Motor neuron (in vitro differentiated cells): ENCODE data around the gene PHF2. TPM values are rescaled to one million over a fixed set of nuclear protein-coding genes. Genes with fewer than 3 reads are reported as not detected.

ENCODE experiments used
- ATAC-seq, 8 experiments: fragments of 200-7000 bp; cut with Tn5 transposase; replicated peaks in 6 of 8; 2 replicates each; pipeline ENCODE4 v1.8.0; 2021; ENCODE audit warnings: mild to moderate bottlenecking in 8 of 8, moderate library complexity in 8 of 8
- H3K27ac ChIP-seq, 2 donors: fragments of 250-450 bp; sonication (Bioruptor Pico); 2 replicates each; pipeline ENCODE4 v1.9.0; 2021; ENCODE audit warnings: antibody characterized with exemption in 2 of 2, mild to moderate bottlenecking in 2 of 2, moderate library complexity in 1 of 2
- H3K4me1 ChIP-seq, 2 donors: fragments of 250-450 bp; sonication (Bioruptor Pico); replicated peaks in 1 of 2; 2 replicates each; pipeline ENCODE4 v1.6.1; 2021; ENCODE audit warnings: antibody characterized with exemption in 2 of 2, mild to moderate bottlenecking in 2 of 2, moderate library complexity in 1 of 2
- H3K4me3 ChIP-seq, 5 donors: fragments of 250-450 bp; sonication (Bioruptor Pico); 2 replicates each; pipeline ENCODE4 v1.9.0; 2021; ENCODE audit warnings: antibody characterized with exemption in 5 of 5, mild to moderate bottlenecking in 5 of 5, moderate library complexity in 4 of 5
- WGBS, 10 experiments: fragments of 450-650 bp; shearing (Covaris generic); methylation state at CpG; one replicate each; pipeline ENCODE4 v1.0.0; 2022; 5-methylcytosine and 5-hydroxymethylcytosine counted together
- in situ Hi-C, 9 experiments: fragments of 400-800 bp; cut with MboI; loops; one replicate each; pipeline ENCODE4 v1.15.0; 2021; ENCODE audit warnings: low sequenced_read_pairs in 9 of 9, low pct_unique_long_range_greater_than_20kb in 2 of 9; ENCODE audit not compliant: unreplicated experiment in 9 of 9
- total RNA-seq, 8 experiments: library from RNA; unstranded; fragments of 300-600 nt; gene quantifications; 2 replicates each; pipeline versions ENCODE4 v1.2.3 to v1.2.4, GENCODE V29; 2022

Gene PHF2
- total RNA-seq, 8 experiments from 2014 or later: 11.5 to 29.9 (median 26.6) TPM

- in situ Hi-C loops: no loop called here
- H3K4me3 ChIP-seq: no peak overlapping the region
- H3K4me1 ChIP-seq: peaks cover 9 to 14% of the 10 kb centered on the region in 2 donors
- 55 to 100% (median 85%) methylated on average over 1 to 8 of the region's 17 CpGs; no CpG with 5 or more reads in 2 of the 10 experiments for WGBS, 10 experiments
- ATAC-seq: no peak
- no peak overlapping the region for H3K27ac ChIP-seq
These were observed 23.4 kb downstream of the PHF2 start for GRCh38 chr9:93599571-93600403.

DNA sequence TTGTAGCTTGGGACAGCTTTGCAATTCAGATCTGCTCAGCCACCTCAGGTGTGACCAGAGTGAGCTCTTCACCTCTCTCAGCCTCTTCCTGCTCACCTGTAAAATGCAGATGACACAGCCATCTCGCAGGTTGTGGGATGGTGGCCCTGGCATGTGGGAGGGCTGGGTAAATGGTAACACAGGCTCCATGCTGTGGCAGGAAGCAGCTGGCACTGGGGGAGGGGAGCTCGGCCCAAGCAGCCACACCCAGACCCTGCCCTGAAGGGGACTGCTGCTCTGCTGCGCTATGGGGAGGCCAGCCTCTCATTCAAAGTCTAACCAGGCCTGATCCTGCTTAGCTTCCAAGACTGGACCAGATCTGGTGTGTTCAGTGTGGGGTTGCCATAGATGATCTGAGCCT is 24.1 kb downstream of the PHF2 start:
- peaks cover 9 to 14% of the 10 kb centered on the region in 2 donors for H3K4me1 ChIP-seq
- in situ Hi-C loops: no loop called here
- 33 to 63% methylated on average over 1 to 2 of the region's 3 CpGs; no CpG with 5 or more reads in 8 of the 10 experiments for WGBS, 10 experiments
- peak in 3 of 8 experiments; percentile 8 to 61 (median 28) for ATAC-seq
- no peak overlapping the region for H3K4me3 ChIP-seq
- H3K27ac ChIP-seq: no peak overlapping the region

DNA sequence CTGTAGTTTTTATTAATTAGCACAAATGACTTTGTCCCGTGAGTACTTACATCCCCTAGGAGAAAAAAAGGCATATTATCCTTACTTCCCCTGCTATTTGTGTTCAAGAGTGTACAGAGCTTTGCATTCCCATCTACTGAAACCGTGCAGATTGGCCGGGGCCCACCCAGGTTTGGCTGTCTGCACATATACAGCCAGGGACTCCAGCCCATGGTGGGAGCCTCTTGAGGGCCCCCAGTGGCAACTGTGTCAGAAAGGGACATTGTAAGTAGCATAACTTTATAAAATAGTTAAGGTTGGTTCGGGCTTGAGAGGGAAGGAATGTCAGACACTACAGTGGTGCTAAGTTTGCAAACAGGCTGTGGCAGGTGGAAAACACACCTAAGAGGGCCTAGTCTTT is 24.7 kb downstream of the PHF2 start:
- ATAC-seq: no peak
- in situ Hi-C loops: no loop called here
- H3K4me3 ChIP-seq: no peak overlapping the region
- H3K27ac ChIP-seq: no peak overlapping the region
- 40 to 100% (median 81%) methylated on average over 1 to 4 of the region's 4 CpGs; no CpG with 5 or more reads in 3 of the 10 experiments for WGBS, 10 experiments
- H3K4me1 ChIP-seq: peaks cover 9 to 14% of the 10 kb centered on the region in 2 donors

DNA sequence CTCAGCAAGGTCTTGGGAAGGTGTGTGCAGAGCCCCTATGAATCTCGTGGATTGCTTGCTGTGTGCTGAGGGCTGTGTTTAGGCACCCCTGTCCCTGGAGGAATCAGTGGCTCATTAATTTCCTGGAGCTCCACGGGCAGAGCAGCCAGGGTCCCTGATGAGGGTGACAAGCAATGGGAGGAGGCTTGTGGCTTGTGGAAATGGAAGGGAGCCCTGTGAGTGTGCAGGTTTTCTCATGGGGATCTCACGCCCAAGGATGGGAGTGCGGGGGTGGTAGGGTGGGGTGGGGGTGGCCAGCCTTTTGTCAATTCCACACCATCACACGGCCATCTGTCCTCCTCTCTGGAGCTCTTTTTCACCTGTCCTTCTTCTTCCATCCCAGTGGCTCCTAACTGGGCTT is 25.3 kb downstream of the PHF2 start:
- WGBS, 10 experiments: 63 to 100% (median 93%) methylated on average over 1 to 3 of the region's 5 CpGs; no CpG with 5 or more reads in 5 of the 10 experiments
- Histone ChIP-seq H3K27ac (no peak overlapping the region), H3K4me1 (peaks cover 9 to 14% of the 10 kb centered on the region in 2 donors), H3K4me3 (no peak overlapping the region)
- no peak for ATAC-seq
- in situ Hi-C loops: no loop called here

DNA sequence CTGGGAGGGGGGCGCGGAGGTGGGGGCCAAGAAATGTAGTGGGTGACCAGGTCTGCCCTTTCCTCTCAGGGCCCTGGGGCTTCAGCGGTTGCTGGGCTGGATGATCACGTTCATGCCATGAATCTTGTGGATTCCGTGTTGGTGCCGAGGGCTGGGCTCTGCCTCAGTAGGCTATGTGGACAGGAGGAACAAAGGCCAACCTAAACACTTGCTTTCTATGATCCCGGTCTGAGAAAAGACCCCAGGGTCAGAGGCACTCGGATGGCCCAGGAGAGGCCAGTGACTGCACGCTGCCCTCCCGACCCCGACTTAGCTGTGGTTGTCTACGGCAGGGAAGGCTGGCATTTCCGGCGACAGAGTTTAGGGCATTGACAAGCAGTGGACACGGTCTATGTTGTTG is 26.6 kb downstream of the PHF2 start:
- no peak for ATAC-seq
- Histone ChIP-seq H3K4me3 (no peak overlapping the region), H3K27ac (no peak overlapping the region), H3K4me1 (peaks cover 9 to 13% of the 10 kb centered on the region in 2 donors)
- in situ Hi-C loops: no loop called here
- 80 to 100% (median 95%) methylated on average over 1 to 8 of the region's 15 CpGs; no CpG with 5 or more reads in 6 of the 10 experiments for WGBS, 10 experiments

GRCh38 chr9:93603906-93604326 is 27.5 kb downstream of the PHF2 start:
- ATAC-seq: no peak

GRCh38 chr9:93606187-93606586 is 29.8 kb downstream of the PHF2 start:
- Histone ChIP-seq H3K27ac (no peak overlapping the region), H3K4me3 (no peak overlapping the region), H3K4me1 (no peaks in the 10 kb centered on the region)
- ATAC-seq: no peak
- WGBS, 10 experiments: 33 to 100% (median 68%) methylated on average over 1 to 3 of the region's 3 CpGs; no CpG with 5 or more reads in 1 of the 10 experiments
- in situ Hi-C loops: no loop called here

More at GRCh38 chr9:93603906-93604326, 27.5 kb downstream of the PHF2 start:
- Histone ChIP-seq H3K4me3 (no peak overlapping the region), H3K4me1 (peaks cover 3 to 4% of the 10 kb centered on the region in 2 donors), H3K27ac (no peak overlapping the region)
- WGBS, 10 experiments: 50 to 100% (median 80%) methylated on average over 1 to 2 of the region's 4 CpGs; no CpG with 5 or more reads in 7 of the 10 experiments
- in situ Hi-C loops: no loop called here

DNA sequence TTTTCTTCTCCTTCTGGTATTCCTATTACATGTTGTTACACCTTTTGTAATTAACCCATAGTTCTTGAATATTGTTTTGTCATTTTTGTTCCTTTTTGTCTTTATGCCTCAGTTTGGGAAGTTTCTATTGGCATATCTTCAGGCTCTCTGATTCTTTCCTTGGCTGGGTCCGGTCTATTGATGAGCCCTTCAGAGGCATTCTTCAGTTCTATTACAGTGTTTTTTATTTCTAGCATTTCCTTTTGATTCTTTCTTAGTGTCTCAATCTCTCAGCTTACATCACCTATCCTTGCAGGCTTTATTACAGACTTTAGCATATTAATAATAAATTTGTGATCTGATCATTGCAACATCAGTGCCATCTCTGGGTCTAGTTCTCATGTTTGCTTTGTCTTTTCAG is 33.8 kb downstream of the PHF2 start:
- no peak overlapping the region for H3K27ac ChIP-seq
- no peak overlapping the region for H3K4me3 ChIP-seq
- WGBS, 10 experiments: 86 to 100% (median 100%) methylated on average over 1 of the region's 1 CpG; no CpG with 5 or more reads in 1 of the 10 experiments
- H3K4me1 ChIP-seq: no peaks in the 10 kb centered on the region
- ATAC-seq: no peak
- in situ Hi-C loops: no loop called here

DNA sequence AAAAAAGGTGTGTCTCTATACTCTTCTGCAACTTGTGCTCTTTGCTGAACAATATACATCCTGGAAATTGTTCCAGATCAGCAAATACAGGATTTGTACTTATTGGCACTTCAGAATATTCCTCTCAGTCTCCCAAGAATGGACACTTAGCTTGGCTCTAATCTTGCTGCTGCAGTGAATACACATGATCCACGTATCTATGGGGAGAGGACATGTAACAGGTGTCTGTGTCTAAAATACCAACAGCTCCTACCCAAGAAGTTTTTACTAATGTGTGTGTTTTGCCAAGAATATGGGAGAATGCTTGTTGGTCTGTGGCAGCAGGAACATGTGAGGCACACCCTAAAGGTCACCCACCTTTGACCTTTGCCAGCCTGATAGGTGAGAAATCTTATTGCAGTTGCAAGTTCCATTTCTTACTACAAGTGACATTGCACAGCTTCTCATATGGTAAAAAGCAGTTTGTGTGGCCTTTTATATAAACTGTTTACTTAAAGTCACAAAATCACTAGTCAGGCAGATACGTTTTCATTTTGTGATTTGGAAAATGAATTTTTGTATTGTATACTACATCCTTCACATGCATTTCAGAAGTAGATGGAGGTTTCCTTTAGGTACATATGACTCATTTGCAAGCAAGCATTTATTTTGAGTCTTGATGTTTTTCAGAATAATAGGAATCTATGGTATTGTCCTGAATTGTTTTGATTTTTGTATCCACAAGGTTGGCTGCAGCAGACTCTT is 35.8 kb downstream of the PHF2 start:
- ATAC-seq: no peak
- WGBS, 10 experiments: 64 to 100% (median 100%) methylated on average over 1 to 2 of the region's 2 CpGs; no CpG with 5 or more reads in 3 of the 10 experiments
- Histone ChIP-seq H3K4me3 (no peak overlapping the region), H3K4me1 (peaks cover under 1 to 6% of the 10 kb centered on the region in 2 donors), H3K27ac (no peak overlapping the region)
- in situ Hi-C loops: no loop called here

DNA sequence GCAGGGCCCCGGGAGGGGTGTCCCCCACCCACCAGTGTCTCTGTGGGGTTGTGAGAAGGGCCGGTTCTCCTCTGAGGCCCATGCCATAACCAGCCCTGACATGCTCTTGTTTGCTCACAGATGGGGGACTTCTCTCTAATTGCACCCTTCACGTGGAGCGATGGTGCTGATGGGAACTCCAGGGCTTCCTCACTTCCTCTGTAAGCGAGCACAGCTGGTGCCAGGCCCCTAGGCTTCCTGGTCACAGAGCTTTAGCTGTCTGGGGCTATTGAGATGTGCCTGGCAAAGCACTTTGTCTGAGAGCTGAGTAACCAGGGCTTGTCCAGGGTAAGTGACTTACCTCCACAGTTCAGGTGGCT is 36.4 kb downstream of the PHF2 start:
- in situ Hi-C loops: no loop called here
- Histone ChIP-seq H3K4me3 (no peak overlapping the region), H3K27ac (no peak overlapping the region), H3K4me1 (peaks cover 3 to 12% of the 10 kb centered on the region in 2 donors)
- ATAC-seq: peak in 1 of 8 experiments; percentile 22
- WGBS, 10 experiments: 50 to 100% (median 83%) methylated on average over 1 to 5 of the region's 5 CpGs; no CpG with 5 or more reads in 3 of the 10 experiments

GRCh38 chr9:93613174-93613573 is 36.8 kb downstream of the PHF2 start:
- Histone ChIP-seq H3K27ac (no peak overlapping the region), H3K4me3 (no peak overlapping the region), H3K4me1 (peaks cover 3 to 13% of the 10 kb centered on the region in 2 donors)
- 72 to 100% (median 82%) methylated on average over 1 to 5 of the region's 5 CpGs; no CpG with 5 or more reads in 3 of the 10 experiments for WGBS, 10 experiments
- no peak for ATAC-seq
- in situ Hi-C loops: no loop called here

DNA sequence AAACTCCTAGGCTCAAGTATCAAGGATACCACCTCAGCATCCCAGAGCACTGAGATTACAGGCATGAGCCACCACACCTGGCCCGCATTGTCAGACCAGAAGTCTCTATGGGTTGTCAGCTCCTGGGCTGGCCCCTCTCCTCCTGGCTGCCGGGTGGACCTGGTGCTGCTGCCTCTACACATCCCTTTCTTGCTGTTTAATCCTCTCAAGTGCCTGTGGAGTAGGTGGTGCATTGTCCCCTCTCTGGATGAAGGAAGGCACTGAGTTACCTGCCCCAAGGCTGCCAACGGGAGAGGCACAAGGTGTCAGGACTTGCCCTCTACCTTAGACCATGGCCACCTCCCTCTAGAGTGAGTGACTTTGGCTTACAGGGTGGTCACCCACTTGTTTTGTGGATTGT is 37.4 kb downstream of the PHF2 start:
- peaks cover 3 to 13% of the 10 kb centered on the region in 2 donors for H3K4me1 ChIP-seq
- in situ Hi-C loops: no loop called here
- H3K27ac ChIP-seq: no peak overlapping the region
- no peak for ATAC-seq
- 67 to 100% (median 92%) methylated on average over 1 to 3 of the region's 3 CpGs; no CpG with 5 or more reads in 6 of the 10 experiments for WGBS, 10 experiments
- H3K4me3 ChIP-seq: no peak overlapping the region

DNA sequence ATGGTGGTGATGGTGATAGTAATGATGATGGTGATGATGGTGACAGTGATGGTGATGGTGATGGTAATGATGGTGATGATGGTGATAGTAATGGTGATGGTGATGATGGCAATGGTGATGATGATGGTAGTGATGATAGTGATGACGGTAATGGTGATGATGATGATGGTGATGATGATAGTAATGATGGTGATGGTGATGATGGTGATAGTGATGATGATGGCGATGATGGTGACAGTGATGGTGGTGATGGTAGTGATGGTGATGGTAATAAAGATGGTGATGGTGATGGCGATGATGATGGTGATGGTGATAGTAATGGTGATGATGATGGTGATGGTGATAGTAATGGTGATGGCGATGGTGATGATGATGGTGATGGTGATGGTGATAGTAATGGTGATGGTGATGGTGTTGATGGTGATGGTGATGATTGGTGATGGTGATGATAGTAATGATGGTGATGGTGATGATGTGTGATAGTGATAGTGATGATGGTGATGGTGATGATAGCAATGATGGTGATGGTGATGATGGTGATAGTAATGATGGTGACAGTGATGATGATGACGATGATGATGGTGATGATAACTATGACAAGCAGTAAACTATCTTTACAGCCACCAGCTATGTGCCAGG is 38.6 kb downstream of the PHF2 start:
- H3K27ac ChIP-seq: no peak overlapping the region
- no peak overlapping the region for H3K4me3 ChIP-seq
- H3K4me1 ChIP-seq: peaks cover 3 to 13% of the 10 kb centered on the region in 2 donors
- in situ Hi-C loops: no loop called here
- ATAC-seq: no peak
- WGBS, 10 experiments: 74 to 99% (median 81%) methylated on average over 3 to 5 of the region's 5 CpGs
